HG03139 (cell line): ENCODE data around the gene NPSR1.
A peak's percentile ranks its signal among the peaks of the same experiment; 100 is the strongest.
"Not testable (repeated sequence)": the region's sequence is repeated elsewhere in the genome, so short reads cannot be mapped to it uniquely, and the experiment has no call there.

Experiments
- ATAC-seq: cut with Tn5 transposase; IDR thresholded peaks from one replicate; pipeline ENCODE4 v1.9.1; 2021; ENCODE audit not compliant: unreplicated experiment

Gene NPSR1

DNA sequence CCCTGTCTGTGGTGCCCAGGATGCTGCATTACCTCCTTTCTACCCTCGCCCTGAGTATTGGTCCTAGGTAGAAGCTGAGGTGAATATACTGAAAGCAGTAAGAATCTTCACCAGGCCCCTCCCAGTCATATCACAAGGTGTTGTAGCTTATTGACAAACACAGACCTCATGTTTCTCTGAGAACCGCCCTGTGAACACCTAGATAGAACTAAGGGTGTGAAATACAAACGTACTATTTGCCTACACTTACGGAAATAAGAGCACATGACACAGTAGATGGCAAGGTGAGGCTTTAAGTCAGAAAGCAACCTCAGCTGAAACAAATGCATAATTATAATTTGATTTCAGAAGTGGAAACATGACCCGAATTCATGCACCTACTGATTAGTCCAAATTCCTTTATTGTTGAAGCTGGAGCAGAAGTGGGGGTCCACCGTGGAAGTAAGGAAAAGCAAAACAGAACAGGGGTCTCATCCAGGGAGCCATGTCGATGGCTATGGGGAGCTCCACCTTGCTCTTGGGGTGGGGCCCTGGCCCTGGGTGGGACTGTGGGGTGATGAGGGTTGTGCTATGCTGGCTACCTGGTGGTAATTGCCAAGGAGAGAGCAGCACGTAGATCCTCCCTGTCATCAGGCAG is at the start of gene NPSR1:
Gene NPSR1, plus strand, starts transcription at position 587 of the 637 bp plus-strand sequence. CDS start 195 bp downstream, outside the sequence.
- ATAC-seq = no peak

DNA sequence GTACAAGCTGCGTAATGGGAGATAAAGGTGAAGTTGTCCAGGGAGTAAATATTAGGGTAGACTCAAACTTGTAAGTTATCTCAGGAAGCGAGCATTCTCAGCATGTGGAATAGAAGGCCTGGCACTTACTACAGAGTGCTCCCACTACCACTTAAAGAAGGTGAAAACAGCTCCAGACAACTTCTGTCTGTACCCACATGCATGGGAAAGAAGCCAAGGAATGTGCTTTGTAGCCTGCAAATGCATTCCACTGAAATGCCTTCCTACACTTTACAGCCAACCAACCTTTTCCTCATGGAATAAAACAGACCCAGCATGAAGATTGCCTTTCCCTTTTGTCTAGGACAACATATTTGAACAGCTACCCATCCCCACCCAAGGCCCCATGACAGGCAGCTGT is 45.4 kb upstream of the NPSR1 start:
- no peak for ATAC-seq

DNA sequence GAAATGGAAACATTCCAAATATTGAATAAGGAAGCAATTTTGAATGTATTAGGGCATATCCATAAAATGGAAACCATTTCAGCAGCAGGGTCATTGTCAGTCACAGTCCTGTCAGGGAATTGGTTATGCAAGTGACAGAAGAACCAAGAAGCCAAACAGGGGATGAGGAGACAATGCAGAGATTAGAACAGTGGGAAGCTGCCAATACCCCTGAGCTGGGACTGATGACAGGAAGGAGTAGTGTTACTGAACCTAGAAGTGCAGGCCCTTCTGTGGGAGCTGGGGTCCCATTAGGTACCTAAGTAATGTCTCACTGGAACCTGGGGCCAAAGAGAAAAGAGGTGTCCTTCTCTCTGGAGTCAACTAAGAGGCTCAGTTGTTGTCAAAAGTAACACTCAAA is 37.6 kb upstream of the NPSR1 start:
- no peak for ATAC-seq

DNA sequence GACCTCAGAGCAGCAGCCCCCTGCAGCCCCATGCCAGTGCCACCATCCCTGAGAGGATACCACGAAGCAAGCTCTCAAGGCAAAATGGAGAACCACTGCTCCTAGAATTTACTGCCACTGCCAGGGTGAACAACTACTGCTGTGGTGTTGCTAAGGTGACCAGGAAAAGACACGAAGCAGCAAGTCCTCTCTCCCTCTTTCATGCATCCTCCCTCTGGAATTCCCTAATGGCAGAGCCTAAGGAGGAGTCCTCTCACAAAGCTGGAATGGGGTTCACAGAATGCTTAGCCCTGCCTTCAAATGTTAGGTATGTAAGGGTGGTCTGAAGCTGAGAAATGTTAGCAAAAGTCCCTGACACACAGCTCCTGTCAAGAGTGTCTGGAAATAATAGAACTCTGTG is 35.8 kb upstream of the NPSR1 start:
- no peak for ATAC-seq

DNA sequence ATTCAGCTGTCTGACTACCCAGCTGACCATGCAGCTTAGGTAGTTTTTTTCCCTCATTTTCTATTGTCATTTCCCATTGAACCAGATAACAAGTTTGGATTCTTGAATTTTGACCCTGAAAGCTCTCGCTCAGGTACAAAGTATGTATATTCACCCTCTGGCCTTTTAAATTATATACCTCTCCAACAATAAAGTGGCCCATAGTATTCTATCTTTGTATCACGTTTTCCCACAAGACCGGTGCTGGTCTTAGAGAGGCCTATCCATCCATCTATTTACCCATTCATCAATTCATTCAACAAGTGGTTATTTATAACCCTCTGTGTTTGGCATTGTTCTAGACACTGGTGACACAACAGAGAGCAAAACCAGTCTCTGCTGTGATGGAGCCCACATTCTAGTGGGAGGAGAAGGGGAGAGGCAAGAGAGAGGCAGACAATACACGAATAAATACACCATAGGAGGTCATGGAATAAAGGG is 35.2 kb upstream of the NPSR1 start:
- ATAC-seq = no peak

- not testable (repeated sequence) for ATAC-seq
Measured at GRCh38 chr7:34628618-34629017, 29.4 kb upstream of the NPSR1 start.

DNA sequence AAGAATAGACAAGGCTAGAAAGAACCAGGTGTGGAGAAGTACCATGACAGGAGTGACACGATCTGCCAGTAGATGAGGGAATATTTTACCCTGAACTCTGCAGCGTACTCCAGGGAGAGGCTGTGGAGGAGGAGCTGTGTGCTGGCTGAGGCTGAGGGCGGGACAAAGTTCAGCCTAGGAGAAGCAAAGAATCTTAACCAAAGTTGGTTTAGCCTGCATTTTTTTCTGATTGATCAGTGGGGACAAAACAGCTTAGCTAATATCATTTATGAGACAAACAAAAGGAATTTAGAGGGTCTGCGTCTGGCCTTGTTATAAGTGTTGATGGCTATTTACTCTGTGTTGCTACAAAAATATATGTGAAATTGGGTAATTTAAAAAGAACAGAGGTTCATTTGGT is 5.2 kb upstream of the NPSR1 start:
- ATAC-seq = no peak

GRCh38 chr7:34653787-34654186 is 4.2 kb upstream of the NPSR1 start:
- ATAC-seq = no peak

GRCh38 chr7:34655384-34655783 is 2.6 kb upstream of the NPSR1 start:
- ATAC-seq = no peak

DNA sequence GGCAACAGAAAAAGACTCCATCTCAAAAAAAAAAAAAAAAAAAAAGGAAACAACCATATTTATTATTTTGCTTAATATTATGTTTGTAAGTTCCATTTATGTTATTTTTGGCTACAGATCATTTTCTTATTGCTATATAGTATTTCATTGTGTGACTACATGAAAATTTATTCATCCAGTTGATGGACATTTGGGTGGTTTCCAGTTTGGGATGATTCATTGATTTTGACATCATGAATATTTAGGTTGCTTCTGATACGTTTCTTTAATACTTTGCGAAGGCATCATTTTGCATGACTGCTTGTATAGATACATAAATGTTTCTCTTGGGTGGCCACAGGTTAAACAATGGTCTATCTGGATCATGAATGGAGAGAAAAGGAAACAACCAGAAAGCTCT is 2.0 kb upstream of the NPSR1 start:
- ATAC-seq = no peak

GRCh38 chr7:34659472-34660075 is 1.6 kb downstream of the NPSR1 start:
- ATAC-seq = no peak

GRCh38 chr7:34662058-34662708 is 4.2 kb downstream of the NPSR1 start:
- ATAC-seq = no peak

- no peak for ATAC-seq
Measured at GRCh38 chr7:34664755-34665154, 6.7 kb downstream of the NPSR1 start.

GRCh38 chr7:34672430-34672829 is 14.4 kb downstream of the NPSR1 start:
- no peak for ATAC-seq

DNA sequence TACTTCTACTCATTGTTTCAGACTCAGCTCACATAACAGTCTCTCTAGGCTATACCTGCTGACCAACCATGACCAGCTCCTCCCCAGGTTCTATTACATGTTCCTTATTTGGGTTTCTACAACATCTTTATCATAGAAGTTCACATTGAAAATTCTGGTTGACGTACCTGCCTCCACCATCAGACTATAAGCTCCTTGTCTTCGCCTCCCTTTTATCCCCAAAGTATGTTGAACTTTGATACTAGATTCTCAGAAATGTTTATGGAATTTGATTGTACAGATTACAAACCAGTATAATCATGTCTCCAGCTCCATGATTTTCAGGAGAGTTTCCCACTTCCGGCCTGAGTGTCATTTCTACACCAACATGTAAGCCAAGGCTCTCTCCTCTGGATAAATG is 15.0 kb downstream of the NPSR1 start:
- no peak for ATAC-seq

- ATAC-seq = peak; percentile 70
Measured at GRCh38 chr7:34675749-34676374, 17.8 kb downstream of the NPSR1 start.

GRCh38 chr7:34677491-34677890 is 19.5 kb downstream of the NPSR1 start:
- ATAC-seq = no peak

DNA sequence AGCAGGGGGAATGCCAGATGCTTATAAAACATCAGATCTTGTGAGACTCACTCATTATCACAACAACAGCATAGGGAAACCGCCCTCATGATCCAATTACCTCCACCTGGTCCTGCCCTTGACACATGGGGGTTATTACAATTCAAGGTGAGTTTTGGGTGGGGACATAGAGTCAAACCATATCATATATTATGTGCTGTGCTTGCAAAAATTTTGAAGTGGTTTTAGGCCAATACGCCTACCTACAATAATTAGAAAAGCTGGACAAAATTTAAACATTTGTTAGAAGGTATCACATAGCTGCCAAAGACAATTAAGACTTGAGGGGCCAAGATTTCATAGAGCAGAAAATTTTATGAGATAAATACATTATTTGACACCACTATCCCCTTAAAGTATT is 29.5 kb downstream of the NPSR1 start:
- no peak for ATAC-seq

DNA sequence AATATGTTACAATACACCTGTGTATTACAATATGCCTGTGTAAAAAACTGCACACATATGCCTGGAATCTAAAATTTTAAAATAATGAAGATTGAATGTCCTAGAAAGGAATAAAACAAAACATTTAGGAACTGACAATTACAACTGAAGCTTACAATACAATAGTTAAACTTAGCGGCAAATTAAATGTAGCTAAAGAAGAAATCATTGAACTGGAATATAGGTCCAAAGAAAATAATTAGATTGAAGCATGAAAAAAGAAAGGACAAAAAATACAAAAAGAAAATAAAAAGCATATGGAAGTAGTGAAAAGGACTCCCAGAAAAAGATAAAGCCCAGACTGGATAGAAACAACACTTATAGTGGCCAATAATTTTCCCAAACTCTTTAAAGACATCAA is 38.4 kb downstream of the NPSR1 start:
- no peak for ATAC-seq

- ATAC-seq = no peak
Measured at GRCh38 chr7:34709771-34710170, 51.8 kb downstream of the NPSR1 start.

DNA sequence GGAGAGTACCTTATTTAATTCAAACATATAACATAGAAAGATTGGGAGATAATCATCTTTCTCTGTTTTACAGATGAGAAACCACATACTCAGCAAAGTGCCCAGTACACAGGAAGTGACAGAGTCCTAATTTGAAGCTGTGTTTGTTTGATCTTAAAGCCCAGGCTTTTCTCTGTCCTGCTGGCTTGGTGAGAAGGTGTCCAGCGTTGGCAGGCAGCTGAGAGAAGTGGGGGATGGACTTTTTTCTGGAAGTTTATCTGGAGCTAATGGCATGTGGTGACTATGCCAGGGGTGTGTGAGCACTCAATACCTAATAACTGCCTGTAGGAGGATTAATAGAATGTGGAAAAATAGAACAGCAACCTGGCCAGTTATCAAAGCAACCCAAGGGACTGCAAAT is 60.8 kb downstream of the NPSR1 start:
- peak; percentile 62 for ATAC-seq

- ATAC-seq = no peak
Measured at GRCh38 chr7:34719636-34720035, 61.6 kb downstream of the NPSR1 start.
